HEK293 (cell line): Measurements from ENCODE around the gene CA10.

ENCODE experiments used
- ZNF776 ChIP-seq: fragments of 450-650 bp; formaldehyde crosslinking; IDR thresholded peaks from 2 replicates; pipeline ENCODE4 v1.5.0; 2017; ENCODE audit warnings: missing biosample characterization, missing genetic modification characterization, borderline replicate concordance
- TF ChIP-seq, protein P1 (sequence below): fragments of 450-650 bp; formaldehyde crosslinking; IDR thresholded peaks from 2 replicates; pipeline ENCODE4 v1.5.1; 2016; ENCODE audit warnings: missing biosample characterization, missing genetic modification characterization
- TF ChIP-seq, protein P2 (sequence below): fragments of 450-650 bp; formaldehyde crosslinking; IDR thresholded peaks from 2 replicates; pipeline ENCODE4 v1.5.1; 2016; ENCODE audit warnings: missing biosample characterization, missing genetic modification characterization

DNA sequence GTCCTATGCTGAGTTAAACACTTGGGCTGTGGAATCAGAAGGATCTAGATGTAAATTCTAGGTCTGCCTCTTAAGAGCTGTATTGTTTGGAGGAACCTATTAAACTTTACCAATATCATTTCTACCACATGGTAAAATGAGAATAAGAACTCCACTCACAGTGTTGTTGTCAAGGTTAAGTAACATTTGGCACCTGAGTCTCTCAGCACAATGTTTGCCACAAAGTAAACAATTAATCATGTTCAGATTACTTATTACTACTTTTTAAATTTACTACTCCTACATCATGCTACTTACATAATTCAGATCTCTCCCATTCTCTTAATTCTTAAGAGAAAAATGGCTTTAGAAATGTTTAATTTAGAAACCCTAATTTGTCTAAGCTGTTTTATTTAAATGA, 305.9 kb downstream of the CA10 start:
- TF ChIP-seq, protein P1, sequence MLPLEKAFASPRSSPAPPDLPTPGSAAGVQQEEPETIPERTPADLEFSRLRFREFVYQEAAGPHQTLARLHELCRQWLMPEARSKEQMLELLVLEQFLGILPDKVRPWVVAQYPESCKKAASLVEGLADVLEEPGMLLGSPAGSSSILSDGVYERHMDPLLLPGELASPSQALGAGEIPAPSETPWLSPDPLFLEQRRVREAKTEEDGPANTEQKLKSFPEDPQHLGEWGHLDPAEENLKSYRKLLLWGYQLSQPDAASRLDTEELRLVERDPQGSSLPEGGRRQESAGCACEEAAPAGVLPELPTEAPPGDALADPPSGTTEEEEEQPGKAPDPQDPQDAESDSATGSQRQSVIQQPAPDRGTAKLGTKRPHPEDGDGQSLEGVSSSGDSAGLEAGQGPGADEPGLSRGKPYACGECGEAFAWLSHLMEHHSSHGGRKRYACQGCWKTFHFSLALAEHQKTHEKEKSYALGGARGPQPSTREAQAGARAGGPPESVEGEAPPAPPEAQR (tag by site-specific recombination), result no peak
- TF ChIP-seq ZNF776 (tag by site-specific recombination), result no peak
- TF ChIP-seq, protein P2, sequence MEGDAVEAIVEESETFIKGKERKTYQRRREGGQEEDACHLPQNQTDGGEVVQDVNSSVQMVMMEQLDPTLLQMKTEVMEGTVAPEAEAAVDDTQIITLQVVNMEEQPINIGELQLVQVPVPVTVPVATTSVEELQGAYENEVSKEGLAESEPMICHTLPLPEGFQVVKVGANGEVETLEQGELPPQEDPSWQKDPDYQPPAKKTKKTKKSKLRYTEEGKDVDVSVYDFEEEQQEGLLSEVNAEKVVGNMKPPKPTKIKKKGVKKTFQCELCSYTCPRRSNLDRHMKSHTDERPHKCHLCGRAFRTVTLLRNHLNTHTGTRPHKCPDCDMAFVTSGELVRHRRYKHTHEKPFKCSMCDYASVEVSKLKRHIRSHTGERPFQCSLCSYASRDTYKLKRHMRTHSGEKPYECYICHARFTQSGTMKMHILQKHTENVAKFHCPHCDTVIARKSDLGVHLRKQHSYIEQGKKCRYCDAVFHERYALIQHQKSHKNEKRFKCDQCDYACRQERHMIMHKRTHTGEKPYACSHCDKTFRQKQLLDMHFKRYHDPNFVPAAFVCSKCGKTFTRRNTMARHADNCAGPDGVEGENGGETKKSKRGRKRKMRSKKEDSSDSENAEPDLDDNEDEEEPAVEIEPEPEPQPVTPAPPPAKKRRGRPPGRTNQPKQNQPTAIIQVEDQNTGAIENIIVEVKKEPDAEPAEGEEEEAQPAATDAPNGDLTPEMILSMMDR (tag by site-specific recombination), result no peak
